Testis (tissue), 2 donors: ENCODE results near the gene PHLPP2.

Source experiments
- CTCF ChIP-seq, 3 experiments: fragments of 450-650 bp in 2 of 3; fragments of 200-600 bp in 1 of 3; sonication (generic) in 1 of 3; IDR thresholded peaks; one replicate each; pipeline ENCODE4 v1.5.1; 2016 to 2019; ENCODE audit warnings: antibody characterized with exemption in 3 of 3, mild to moderate bottlenecking in 2 of 3, moderate library complexity in 1 of 3
- POLR2A ChIP-seq: fragments of 450-650 bp; IDR thresholded peaks from one replicate; pipeline ENCODE4 v1.6.1; 2017; ENCODE audit warnings: antibody characterized with exemption, mild to moderate bottlenecking, moderate library complexity

- TF ChIP-seq CTCF (IDR thresholded peaks at IDR 0.05) (no peak), POLR2A (no peak)
Measured at GRCh38 chr16:71627731-71628181, 96.7 kb downstream of the PHLPP2 start.
